Smooth muscle cell (in vitro differentiated cells): ENCODE data around the gene DNPEP. TPM values are rescaled to one million over a fixed set of nuclear protein-coding genes. Genes with fewer than 3 reads are reported as not detected.

ENCODE experiments used
- DNase-seq: peaks from one replicate; lab custom pipeline; 2025; ENCODE audit not compliant: unreplicated experiment; lab: John Stamatoyannopoulos, UW
- H2AFZ ChIP-seq: fragments of 200-600 bp; sonication (generic); 2 replicates; pipeline ENCODE4 v1.6.0; 2016; ENCODE audit warnings: antibody characterized with exemption, low read depth, mild to moderate bottlenecking
- H3F3A ChIP-seq: fragments of 200-600 bp; sonication (generic); 2 replicates; pipeline ENCODE4 v1.6.0; 2017; ENCODE audit warnings: antibody characterized with exemption, low read depth
- H3K27ac ChIP-seq: fragments of 200-600 bp; sonication (generic); 2 replicates; pipeline ENCODE4 v1.5.1; 2016; ENCODE audit warnings: low read depth, mild to moderate bottlenecking
- H3K27me3 ChIP-seq: fragments of 200-600 bp; sonication (generic); 2 replicates; pipeline ENCODE4 v1.6.1; 2016; ENCODE audit warnings: low read depth, mild to moderate bottlenecking
- H3K36me3 ChIP-seq: fragments of 200-600 bp; sonication (generic); 2 replicates; pipeline ENCODE4 v1.5.1; 2016; ENCODE audit warnings: low read depth
- H3K4me1 ChIP-seq: fragments of 200-600 bp; sonication (generic); 2 replicates; pipeline ENCODE4 v1.5.1; 2016; ENCODE audit warnings: low read depth
- H3K4me2 ChIP-seq: fragments of 200-600 bp; sonication (generic); 2 replicates; pipeline ENCODE4 v1.6.0; 2016; ENCODE audit warnings: mild to moderate bottlenecking
- H3K4me3 ChIP-seq: fragments of 200-600 bp; sonication (generic); 2 replicates; pipeline ENCODE4 v1.5.1; 2016; ENCODE audit warnings: mild to moderate bottlenecking
- H3K79me2 ChIP-seq: fragments of 200-600 bp; sonication (generic); 2 replicates; pipeline ENCODE4 v1.6.0; 2016; ENCODE audit warnings: low read depth, mild to moderate bottlenecking
- H3K9ac ChIP-seq: fragments of 200-600 bp; sonication (generic); 2 replicates; pipeline ENCODE4 v1.6.0; 2016; ENCODE audit warnings: low read depth
- H3K9me3 ChIP-seq: fragments of 200-600 bp; sonication (generic); replicated peaks from 2 replicates; pipeline ENCODE4 v1.5.1; 2016; ENCODE audit warnings: low read depth
- H4K20me1 ChIP-seq: fragments of 200-600 bp; sonication (generic); 2 replicates; pipeline ENCODE4 v1.6.0; 2016; ENCODE audit warnings: low read depth
- WGBS: methylation state at CpG from one replicate; pipeline ENCODE4 v1.1.7; 2016; ENCODE audit warnings: low lambda C conversion rate; 5-methylcytosine and 5-hydroxymethylcytosine counted together
- polyA plus RNA-seq: library from polyadenylated mRNA; unstranded; fragments of >200 nt; fragmentation: Nextera tagmentation; extraction: Ambion mirVana; gene quantifications from 2 replicates; pipeline ENCODE4 v1.2.1, GENCODE V29; 2016
- total RNA-seq: library from RNA; depleted of rRNA; stranded (reverse); fragments of >200 nt; gene quantifications from 2 replicates; pipeline ENCODE4 v1.2.3, GENCODE V29; 2014
- TF ChIP-seq, protein P1 (sequence below): fragments of 200-600 bp; sonication (generic); IDR thresholded peaks from 2 replicates; pipeline ENCODE4 v1.5.1; 2017; ENCODE audit warnings: borderline replicate concordance, mild to moderate bottlenecking, antibody characterized with exemption; ENCODE audit not compliant: insufficient read depth, poor library complexity, severe bottlenecking

The DNPEP gene
- total and polyA plus RNA-seq, 2 experiments from 2014 or later: 48.1 to 137 TPM

DNA sequence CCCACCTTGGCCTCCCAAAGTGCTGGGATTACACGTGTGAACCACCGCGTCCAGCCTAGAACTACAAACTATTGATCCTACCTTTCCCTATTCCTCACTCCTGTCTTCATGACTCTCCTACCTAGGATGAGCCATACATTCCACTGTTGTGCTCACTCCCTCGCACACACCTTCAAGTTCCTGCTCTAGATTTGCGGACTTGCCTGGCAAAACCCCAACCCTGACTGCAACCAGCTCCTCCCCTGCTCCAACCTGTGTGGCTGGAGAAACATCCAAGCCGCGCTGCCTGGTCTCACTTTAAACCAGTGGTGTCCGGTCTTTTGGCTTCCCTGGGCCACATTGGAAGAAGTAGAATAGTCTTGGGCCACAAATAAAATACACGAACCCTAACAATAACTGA, 5.0 kb upstream of the DNPEP start:
- Histone ChIP-seq H3K27ac (no peak overlapping the region), H4K20me1 (no peaks in the 10 kb centered on the region), H3F3A (no peaks in the 10 kb centered on the region), H3K27me3 (no peaks in the 10 kb centered on the region), H3K4me2 (no peak overlapping the region), H2AFZ (no peak overlapping the region), H3K4me3 (no peak overlapping the region), H3K9me3 (no peaks in the 10 kb centered on the region), H3K4me1 (no peaks in the 10 kb centered on the region), H3K36me3 (no peaks in the 10 kb centered on the region), H3K79me2 (no peaks in the 10 kb centered on the region), H3K9ac (no peak overlapping the region)
- 95% methylated on average over 9 of the region's 9 CpGs for WGBS
- TF ChIP-seq, protein P1, sequence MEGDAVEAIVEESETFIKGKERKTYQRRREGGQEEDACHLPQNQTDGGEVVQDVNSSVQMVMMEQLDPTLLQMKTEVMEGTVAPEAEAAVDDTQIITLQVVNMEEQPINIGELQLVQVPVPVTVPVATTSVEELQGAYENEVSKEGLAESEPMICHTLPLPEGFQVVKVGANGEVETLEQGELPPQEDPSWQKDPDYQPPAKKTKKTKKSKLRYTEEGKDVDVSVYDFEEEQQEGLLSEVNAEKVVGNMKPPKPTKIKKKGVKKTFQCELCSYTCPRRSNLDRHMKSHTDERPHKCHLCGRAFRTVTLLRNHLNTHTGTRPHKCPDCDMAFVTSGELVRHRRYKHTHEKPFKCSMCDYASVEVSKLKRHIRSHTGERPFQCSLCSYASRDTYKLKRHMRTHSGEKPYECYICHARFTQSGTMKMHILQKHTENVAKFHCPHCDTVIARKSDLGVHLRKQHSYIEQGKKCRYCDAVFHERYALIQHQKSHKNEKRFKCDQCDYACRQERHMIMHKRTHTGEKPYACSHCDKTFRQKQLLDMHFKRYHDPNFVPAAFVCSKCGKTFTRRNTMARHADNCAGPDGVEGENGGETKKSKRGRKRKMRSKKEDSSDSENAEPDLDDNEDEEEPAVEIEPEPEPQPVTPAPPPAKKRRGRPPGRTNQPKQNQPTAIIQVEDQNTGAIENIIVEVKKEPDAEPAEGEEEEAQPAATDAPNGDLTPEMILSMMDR: no peak
- no peak for DNase-seq

DNA sequence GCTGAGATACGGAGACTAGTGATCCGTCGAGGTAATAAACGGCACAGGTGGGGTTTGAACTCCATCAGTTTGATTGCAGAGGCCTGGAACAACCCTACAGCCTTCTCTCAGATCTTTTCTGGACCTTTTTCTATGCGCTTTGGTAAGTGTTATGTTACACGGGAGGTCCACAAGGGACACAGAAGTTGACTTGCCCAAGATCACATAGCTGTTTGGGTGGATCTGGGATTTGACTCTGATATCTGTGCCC, 1.1 kb upstream of the DNPEP start:
- no peak overlapping the region for H3K9ac ChIP-seq
- 67% methylated on average over 6 of the region's 6 CpGs for WGBS
- no peaks in the 10 kb centered on the region for H3K36me3 ChIP-seq
- peaks cover 4% of the 10 kb centered on the region for H3K4me1 ChIP-seq
- no peak for DNase-seq
- peak overlapping the region; percentile 36 for H3K4me3 ChIP-seq
- no peaks in the 10 kb centered on the region for H4K20me1 ChIP-seq
- H2AFZ ChIP-seq: peak overlapping the region; percentile 91
- TF ChIP-seq, protein P1: no peak
- no peaks in the 10 kb centered on the region for H3F3A ChIP-seq
- no peaks in the 10 kb centered on the region for H3K9me3 ChIP-seq
- peak overlapping the region; percentile 75 for H3K4me2 ChIP-seq
- no peaks in the 10 kb centered on the region for H3K27me3 ChIP-seq
- H3K79me2 ChIP-seq: no peaks in the 10 kb centered on the region
- H3K27ac ChIP-seq: no peak overlapping the region

DNA sequence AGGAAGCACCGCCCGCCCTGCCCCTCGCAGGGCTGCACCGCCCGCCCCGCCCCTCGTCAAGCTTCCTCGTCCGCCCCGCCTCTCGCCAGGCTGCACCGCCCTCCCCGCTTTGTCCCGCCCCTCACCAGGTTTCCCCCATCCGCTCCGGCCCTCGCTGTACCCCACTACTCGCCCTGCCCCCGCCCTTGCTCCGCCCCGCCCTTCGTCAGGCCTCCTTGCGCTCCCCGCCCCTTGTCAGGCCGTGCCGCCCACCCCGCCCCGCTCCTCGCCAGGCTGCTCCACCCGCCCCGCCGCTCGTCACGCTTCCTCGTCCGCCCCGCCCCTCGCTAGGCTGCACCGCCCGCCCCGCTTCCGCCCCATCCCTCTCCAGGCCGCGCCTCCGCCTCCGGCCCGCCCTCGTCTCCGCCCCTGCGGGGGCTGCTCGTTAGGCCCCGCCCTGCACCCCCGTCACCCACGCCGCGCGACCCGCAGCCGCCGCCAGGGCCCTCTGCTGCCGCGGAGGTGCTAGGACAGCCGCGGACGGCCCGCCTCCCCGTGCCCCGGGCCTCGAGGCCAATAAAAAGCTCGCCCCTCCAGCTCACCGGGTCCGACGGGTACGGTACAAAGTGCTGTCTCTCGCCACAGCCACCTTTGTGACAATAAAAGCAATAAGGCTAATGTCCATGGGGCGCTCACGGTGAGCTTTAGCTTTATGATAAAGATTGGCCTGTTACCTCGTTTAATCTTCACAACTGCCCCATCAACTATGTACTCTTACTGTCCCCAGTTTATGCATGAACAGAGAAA, 602 bp upstream of the DNPEP start:
- Histone ChIP-seq H3K79me2 (no peaks in the 10 kb centered on the region), H3K27me3 (no peaks in the 10 kb centered on the region), H3K4me3 (peak overlapping the region; percentile 36), H3K4me2 (peak overlapping the region; percentile 75), H3K9ac (no peak overlapping the region), H3K4me1 (peaks cover 4% of the 10 kb centered on the region), H3K9me3 (no peaks in the 10 kb centered on the region), H3K36me3 (no peaks in the 10 kb centered on the region), H3F3A (no peaks in the 10 kb centered on the region), H2AFZ (peak overlapping the region; percentile 91), H3K27ac (no peak overlapping the region), H4K20me1 (no peaks in the 10 kb centered on the region)
- TF ChIP-seq, protein P1: peak; percentile 54
- DNase-seq: peak; percentile 100
- 4% methylated on average over 27 of the region's 78 CpGs for WGBS
